Loucy (cell line): ENCODE measurements around the gene GCLC.

Experiments used
- CTCF ChIP-seq: fragments of 200-600 bp; sonication (generic); conservative IDR thresholded peaks from 2 replicates; pipeline ENCODE4 v1.5.1; 2014; ENCODE audit warnings: mild to moderate bottlenecking, antibody characterized with exemption, low read length
- EZH2phosphoT487 ChIP-seq: fragments of 200-600 bp; IDR thresholded peaks from 2 replicates; pipeline ENCODE4 v1.6.1; 2018; ENCODE audit warnings: antibody characterized with exemption, mild to moderate bottlenecking, moderate library complexity, borderline replicate concordance

GRCh38 chr6:53568776-53569616 lies 24.1 kb upstream of the GCLC start:
- TF ChIP-seq CTCF (no peak), EZH2phosphoT487 (no peak)
